HG03060 (cell line): Measurements from ENCODE around the gene BTBD2.
A peak's percentile ranks its signal among the peaks of the same experiment; 100 is the strongest.

ENCODE experiments used
- ATAC-seq: cut with Tn5 transposase; IDR thresholded peaks from one replicate; pipeline ENCODE4 v1.9.1; 2021; ENCODE audit warnings: low read depth, moderate number of reproducible peaks; ENCODE audit not compliant: unreplicated experiment

BTBD2 gene

GRCh38 chr19:2015608-2015950 is at the start of gene BTBD2:
Gene BTBD2 (minus strand): TSS chr19:2015714. CDS start chr19:2015703, 11 bp downstream.
- no peak for ATAC-seq

DNA sequence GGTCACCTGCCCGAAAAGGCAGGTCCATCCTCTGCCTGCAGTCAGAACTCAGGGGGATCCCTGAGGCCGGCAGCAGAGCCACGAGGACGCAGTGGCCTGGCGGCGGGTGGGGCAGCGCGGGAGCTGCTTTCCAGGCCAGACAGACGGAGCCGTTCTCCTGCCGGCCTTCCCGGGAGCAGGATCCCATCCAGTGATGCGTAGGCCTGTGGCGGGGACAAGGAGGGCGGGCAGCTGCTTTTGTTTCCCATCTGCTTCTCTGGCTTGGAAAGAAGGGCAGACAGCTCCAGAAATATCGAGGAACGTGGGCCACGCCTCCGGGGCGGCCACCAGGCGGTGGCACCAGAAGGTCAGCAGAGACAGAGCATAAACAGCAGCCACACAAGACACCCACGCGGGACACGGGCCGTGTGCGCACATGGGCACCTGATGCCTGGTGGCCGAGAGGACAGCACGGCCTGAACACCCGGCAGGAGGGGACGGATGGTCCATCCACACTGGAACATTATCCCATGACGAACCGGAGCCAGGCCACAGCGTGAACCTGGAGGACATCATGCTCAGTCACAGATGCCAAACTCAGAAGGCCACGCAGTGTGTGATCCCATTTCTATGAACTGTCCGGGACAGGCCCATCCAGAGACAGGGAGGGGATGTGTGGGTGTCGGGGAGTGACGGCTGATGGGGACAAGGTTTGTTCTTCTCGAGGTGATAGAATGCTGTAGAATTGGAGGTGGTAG is 49.4 kb upstream of the BTBD2 start:
- no peak for ATAC-seq

GRCh38 chr19:2064395-2064787 is 48.9 kb upstream of the BTBD2 start:
- ATAC-seq, result no peak

DNA sequence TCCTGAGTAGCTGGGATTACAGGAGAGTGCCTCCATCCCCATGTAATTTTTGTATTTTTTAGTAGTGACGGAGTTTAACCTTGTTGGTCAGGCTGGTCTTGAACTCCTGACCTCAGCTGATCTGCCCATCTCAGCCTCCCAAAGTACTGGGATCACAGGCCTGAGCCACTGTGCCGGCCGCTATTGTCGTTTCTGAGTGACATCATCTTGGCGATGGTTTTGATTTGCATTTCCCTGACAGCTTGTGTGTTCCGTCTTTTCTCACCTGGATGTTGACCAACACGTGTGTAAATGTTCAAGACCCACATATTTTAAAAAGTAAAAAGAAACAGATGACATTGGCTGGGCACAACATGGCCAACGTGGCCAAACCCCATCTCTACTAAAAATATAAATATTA is 48.3 kb upstream of the BTBD2 start:
- ATAC-seq, result no peak

GRCh38 chr19:2062770-2063169 is 47.3 kb upstream of the BTBD2 start:
- no peak for ATAC-seq

DNA sequence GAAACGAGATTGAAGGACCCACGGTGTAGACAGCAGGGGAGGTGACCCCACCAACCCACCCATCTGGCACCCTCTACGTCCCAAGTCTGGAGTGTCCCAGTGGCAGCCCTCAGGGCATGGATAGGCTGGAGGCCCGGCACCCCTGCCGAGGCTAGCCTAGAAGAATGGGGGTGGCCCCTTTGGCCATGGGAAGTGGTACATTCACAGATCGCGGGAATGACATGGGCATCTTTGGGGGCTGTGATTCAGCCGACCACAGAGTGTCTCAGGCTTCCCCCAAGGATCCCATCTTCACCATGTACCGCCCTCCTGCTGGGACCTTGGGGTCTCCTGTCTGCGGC is 46.8 kb upstream of the BTBD2 start:
- no peak for ATAC-seq

- ATAC-seq, result peak; percentile 71
Measured at GRCh38 chr19:2061495-2062388, 46.2 kb upstream of the BTBD2 start.

DNA sequence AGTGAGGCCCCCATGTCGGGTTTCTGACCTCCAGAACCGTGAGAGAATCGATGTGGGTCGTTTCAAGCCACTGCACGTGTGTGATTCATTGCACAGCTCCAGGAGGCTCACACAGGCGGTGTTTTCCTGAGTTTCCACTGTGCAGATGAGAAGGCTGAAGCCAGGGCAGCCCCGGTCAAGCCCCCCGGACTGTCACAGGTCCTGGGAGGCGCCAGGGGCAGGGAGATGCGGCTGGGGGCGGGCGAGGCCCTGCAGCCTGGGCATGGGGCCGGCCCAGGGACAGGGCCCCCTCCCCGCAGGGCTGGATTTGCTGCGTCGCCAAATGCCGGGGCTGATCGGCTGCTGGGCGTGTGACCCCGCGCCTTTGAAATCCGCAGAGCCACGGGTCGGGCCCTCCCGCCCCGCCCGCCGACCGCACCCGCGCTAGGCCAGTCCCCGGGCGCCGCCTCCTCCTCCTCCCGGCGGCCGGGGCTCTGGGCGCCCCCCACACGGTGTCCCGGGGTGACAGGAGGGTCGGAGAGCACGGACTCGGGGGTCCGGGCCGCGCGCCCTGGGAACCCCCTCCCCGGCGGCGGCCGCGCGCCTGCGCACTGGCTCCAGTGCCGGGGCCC is 45.5 kb upstream of the BTBD2 start:
- ATAC-seq, result peak; percentile 20

- no peak for ATAC-seq
Measured at GRCh38 chr19:2059422-2060201, 44.1 kb upstream of the BTBD2 start.

DNA sequence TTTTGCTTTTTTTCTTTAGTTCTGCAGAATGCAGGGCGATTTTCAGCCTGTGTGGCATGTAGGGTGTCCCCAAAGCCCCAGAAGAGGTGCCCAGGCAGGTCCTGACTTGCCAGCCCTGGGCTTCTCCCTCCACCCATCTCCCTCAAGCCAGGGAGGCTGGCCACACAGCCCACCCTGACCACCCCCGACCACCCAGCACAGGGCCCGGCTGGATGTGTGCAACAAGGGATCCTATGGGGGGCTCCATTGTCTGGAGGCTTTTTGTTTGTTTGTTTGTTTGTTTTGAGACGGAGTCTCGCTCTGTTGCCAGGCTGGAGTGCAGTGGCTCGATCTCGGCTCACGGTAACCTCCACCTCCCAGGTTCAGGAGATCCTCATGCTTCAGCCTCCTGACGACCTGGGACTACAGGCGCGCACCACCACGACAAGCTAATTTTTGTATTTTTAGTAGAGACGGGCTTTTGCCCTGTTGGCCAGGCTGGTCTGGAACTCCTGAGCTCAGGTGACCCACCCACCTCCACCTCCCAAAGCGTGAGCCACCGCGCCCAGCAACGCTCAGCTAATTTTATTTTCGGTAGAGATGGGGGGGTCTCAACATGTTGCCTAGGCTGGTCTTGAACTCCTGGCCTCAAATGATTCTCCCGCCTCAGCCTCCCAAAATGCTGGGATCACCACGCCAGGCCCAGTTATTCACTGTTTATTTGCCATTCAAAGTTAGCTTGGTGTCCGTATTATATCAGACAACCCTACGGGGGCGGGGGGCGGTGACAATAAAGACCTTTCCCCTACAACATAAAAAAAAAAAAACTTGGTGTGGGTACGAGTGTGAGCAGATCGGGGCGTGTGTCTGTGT is 43.3 kb upstream of the BTBD2 start:
- ATAC-seq, result no peak

- ATAC-seq, result no peak
Measured at GRCh38 chr19:2057484-2058469, 42.3 kb upstream of the BTBD2 start.

GRCh38 chr19:2056837-2057192 is 41.3 kb upstream of the BTBD2 start:
- ATAC-seq, result no peak

DNA sequence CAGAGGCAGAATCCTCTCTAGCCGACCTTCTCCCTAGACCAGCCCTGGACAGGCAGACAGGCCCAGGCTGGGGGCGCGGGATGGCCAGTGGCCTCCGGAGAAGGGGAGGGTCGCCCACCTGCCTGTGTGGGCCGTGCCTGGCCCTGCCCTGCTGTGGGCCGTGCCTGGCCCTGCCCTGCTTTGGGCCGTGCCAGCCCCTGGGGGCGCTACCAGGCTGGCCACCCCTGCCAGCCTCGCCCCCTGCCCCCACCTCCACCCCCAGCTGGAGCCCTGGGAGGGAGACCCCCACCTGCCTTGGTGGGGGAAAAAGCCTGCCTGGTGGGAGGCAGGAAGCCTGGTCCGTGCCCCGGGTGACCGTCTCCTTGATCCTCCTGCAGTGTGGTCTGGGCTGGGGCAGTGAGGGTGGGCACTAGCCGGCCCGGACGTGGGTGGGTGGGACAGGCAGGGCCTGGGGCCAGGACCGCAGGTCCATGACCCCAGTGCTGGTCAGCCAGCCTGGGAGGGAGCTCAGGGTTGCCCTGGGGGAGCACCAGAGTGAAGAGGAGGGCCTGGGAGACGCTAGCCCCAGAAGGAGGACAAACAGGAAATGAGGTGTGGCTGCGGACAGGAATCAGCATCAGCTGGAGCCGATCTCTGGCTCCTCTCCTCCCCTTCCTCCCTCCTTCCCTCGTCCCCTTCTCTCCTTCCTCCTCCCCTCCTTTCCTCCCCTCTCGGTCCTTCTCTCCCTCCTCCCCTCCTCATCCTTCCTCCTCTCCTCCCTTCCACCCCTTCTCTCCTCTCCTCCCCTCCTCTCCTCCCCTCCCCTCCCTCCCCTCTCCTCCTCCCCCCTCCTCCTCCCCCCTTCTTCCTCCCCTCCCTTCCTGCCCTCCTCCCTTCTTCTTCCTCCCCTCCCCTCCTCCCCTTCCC is 40.7 kb upstream of the BTBD2 start:
- no peak for ATAC-seq

GRCh38 chr19:2054763-2055162 is 39.2 kb upstream of the BTBD2 start:
- ATAC-seq, result no peak

GRCh38 chr19:2053601-2054389 is 38.3 kb upstream of the BTBD2 start:
- no peak for ATAC-seq

- ATAC-seq, result no peak
Measured at GRCh38 chr19:2051773-2052704, 36.5 kb upstream of the BTBD2 start.
